GM23248 (cell line): ENCODE measurements around the gene LMF1.

Experiments used
- EZH2 ChIP-seq: fragments of 200-600 bp; sonication (generic); IDR thresholded peaks from 2 replicates; pipeline ENCODE4 v1.6.1; 2018; ENCODE audit warnings: antibody characterized with exemption, mild to moderate bottlenecking; ENCODE audit not compliant: insufficient read depth, poor library complexity, severe bottlenecking
- EZH2phosphoT487 ChIP-seq: fragments of 200-600 bp; sonication (generic); IDR thresholded peaks from 2 replicates; pipeline ENCODE4 v1.6.1; 2018; ENCODE audit warnings: antibody characterized with exemption, moderate library complexity, mild to moderate bottlenecking, low read depth; ENCODE audit not compliant: insufficient read depth

DNA sequence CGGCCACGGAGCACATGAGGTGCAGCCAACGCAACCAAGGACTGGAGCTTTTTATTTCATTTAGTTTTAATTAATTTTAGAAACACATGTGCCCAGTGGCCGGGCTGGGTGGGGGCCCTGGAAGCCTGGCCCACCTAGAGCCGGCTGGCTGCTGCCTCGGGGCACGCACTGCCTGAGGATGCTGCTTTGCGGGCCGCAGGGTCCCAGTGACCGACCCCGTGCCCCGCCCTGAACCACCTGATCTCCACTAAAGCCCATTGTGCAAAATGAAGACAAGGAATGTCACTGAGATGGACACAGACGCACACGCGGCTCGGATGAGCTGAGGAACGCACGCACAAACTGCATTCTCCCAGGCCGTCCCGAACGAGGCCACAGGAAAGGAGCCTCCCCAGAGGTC lies 39.6 kb downstream of the LMF1 start:
- TF ChIP-seq EZH2 (no peak), EZH2phosphoT487 (no peak)
